Measurements from ENCODE around the gene OTOG. TPM values are rescaled to one million over a fixed set of nuclear protein-coding genes. Genes with fewer than 3 reads are reported as not detected.

The OTOG gene
- total and polyA plus RNA-seq, 2 donors (not counting 1 experiment from before 2014, with no cell fraction given): not detected

DNA sequence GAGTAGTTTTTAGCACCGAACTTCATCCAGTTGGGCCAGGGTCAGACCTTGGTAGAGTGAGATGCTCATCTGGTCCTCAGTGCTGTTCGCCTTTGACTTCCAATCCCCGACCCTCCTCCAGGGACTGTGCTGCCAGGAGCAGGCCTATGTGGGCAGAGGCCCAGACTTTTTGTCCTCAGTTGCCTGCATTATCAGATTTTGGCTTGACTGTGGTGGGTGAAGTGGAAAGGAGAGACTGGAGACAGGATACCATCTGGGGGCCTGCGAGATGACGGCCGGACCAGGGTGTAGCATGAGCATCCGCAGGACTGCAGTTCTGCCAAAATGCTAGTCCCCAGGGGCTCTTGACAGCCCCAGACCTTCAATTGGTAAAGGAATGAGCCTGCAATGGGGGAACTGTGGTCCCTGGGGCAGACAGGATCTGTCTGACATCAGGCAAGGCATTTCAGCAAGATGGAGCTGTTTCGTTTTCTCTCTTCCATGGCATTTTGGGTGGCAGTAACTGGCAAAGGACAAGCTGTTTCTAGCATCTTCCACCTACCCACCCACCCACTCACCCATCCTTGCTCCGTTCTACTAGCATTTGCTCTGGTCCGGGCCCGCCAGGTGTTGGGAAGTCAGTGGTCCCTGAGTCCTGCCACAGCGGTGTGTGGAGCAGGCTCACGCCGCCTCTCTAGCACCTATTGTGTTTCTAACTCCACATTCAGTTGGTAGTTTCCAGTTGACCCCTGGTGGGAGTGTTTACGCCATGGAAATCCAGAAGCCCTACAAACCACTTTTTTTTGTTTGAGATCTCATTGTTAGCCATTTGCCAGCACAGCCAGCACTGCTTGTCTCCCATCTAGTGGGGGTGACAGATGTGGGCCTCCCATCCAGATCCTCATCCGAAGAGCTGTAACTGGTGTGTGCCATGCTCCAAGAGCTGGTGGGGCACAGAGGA is 53.5 kb downstream of the OTOG start:
- no peaks in the 10 kb centered on the region for H4K20me1 ChIP-seq (ENCODE audit: control insufficient read depth, insufficient read depth, low read length, poor library complexity, severe bottlenecking)
- no peak overlapping the region for H3K4me3 ChIP-seq (ENCODE audit: control extremely low read depth in 1 of 5, extremely low read depth in 1 of 5, insufficient read depth in 1 of 5, low read depth in 2 of 5, low read length in 4 of 5)
- WGBS (ENCODE audit: insufficient coverage): 90% methylated on average over 12 of the region's 16 CpGs
- no peak for TF ChIP-seq EZH2 (IDR thresholded peaks at IDR 0.05; ENCODE audit: borderline replicate concordance, insufficient read depth, low read depth, low read length, poor library complexity, severe bottlenecking)
- TF ChIP-seq, protein P1, sequence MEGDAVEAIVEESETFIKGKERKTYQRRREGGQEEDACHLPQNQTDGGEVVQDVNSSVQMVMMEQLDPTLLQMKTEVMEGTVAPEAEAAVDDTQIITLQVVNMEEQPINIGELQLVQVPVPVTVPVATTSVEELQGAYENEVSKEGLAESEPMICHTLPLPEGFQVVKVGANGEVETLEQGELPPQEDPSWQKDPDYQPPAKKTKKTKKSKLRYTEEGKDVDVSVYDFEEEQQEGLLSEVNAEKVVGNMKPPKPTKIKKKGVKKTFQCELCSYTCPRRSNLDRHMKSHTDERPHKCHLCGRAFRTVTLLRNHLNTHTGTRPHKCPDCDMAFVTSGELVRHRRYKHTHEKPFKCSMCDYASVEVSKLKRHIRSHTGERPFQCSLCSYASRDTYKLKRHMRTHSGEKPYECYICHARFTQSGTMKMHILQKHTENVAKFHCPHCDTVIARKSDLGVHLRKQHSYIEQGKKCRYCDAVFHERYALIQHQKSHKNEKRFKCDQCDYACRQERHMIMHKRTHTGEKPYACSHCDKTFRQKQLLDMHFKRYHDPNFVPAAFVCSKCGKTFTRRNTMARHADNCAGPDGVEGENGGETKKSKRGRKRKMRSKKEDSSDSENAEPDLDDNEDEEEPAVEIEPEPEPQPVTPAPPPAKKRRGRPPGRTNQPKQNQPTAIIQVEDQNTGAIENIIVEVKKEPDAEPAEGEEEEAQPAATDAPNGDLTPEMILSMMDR (IDR thresholded peaks at IDR 0.05): no peak
- no peaks in the 10 kb centered on the region for H3K79me2 ChIP-seq (ENCODE audit: control insufficient read depth, insufficient read depth, low read length)
- H3K27me3 ChIP-seq (replicated peaks in 1 of 4; ENCODE audit: control extremely low read depth in 1 of 4, control insufficient read depth in 3 of 4, insufficient read depth in 4 of 4, low read length in 3 of 4): peaks cover 0 to 2% (median 0%) of the 10 kb centered on the region in 4 experiments
- Mint-ChIP-seq H3K27me3 (peaks cover 3% of the 10 kb centered on the region), H3K9me3 (ENCODE audit: insufficient read depth) (no peaks in the 10 kb centered on the region), H3K4me3 (no peak overlapping the region), H3K27ac (no peak overlapping the region), H3K4me1 (no peaks in the 10 kb centered on the region)
- no peak overlapping the region for H2AFZ ChIP-seq (ENCODE audit: insufficient read depth, low read depth, low read length, poor library complexity, severe bottlenecking)
- no peak for ATAC-seq (ENCODE audit: low read depth)
- intact Hi-C loops (cut with micrococcal nuclease): no loop called here
- H3K4me1 ChIP-seq (ENCODE audit: control insufficient read depth in 2 of 2, insufficient read depth in 2 of 2, low read length in 2 of 2): peaks cover 0 to 2% of the 10 kb centered on the region in 2 donors
- H3K4me2 ChIP-seq (replicated peaks; ENCODE audit: low read depth, low read length, poor library complexity, severe bottlenecking): no peak overlapping the region
- CTCF ChIA-PET: interaction anchor here (1.9 kb wide), 1 partner anchor 12 kb away, joined by 7 read pairs; no protein-coding TSS in a partner anchor
- H3K36me3 ChIP-seq (replicated peaks in 1 of 2; ENCODE audit: control extremely low read depth in 1 of 2, control insufficient read depth in 1 of 2, extremely low read depth in 1 of 2, insufficient read depth in 2 of 2, low read length in 1 of 2): no peaks in the 10 kb centered on the region
- H3K9ac ChIP-seq (ENCODE audit: low read length): no peak overlapping the region
- no peak for DNase-seq
- H3K27ac ChIP-seq (ENCODE audit: low read length in 2 of 2): no peak overlapping the region
- POLR2A ChIA-PET: no interaction called here
- H3K9me3 ChIP-seq (ENCODE audit: control extremely low read depth in 1 of 3, control insufficient read depth in 2 of 3, insufficient read depth in 1 of 3, low read length in 2 of 3): peaks cover 0 to under 1% (median 0%) of the 10 kb centered on the region in 3 donors

DNA sequence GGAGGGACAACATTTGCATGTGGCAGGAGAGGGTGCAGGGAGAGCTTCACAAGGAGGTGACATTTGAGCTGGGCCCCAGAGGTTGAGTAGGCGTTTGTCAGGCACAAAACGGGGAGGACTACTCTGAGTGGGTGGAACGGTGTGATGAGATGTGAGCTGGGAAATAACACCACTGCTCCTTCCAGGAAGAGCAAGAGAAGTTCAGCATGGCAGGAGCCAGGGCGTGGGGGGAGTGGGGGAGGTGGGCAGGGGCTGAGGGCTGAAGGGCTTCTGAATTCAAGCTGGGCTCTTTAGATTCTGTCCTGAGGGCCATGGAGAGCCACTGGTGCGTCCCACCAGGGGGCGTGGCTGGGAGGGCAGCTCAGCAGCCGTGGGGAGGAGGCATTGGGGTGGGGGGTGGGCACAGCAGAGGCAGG is 54.2 kb downstream of the OTOG start:
- no peak overlapping the region for H3K4me3 ChIP-seq (ENCODE audit: control extremely low read depth in 1 of 5, extremely low read depth in 1 of 5, insufficient read depth in 1 of 5, low read depth in 2 of 5, low read length in 4 of 5)
- TF ChIP-seq EZH2 (IDR thresholded peaks at IDR 0.05; ENCODE audit: borderline replicate concordance, insufficient read depth, low read depth, low read length, poor library complexity, severe bottlenecking): no peak
- TF ChIP-seq, protein P1 (IDR thresholded peaks at IDR 0.05): no peak
- H3K9me3 ChIP-seq (ENCODE audit: control extremely low read depth in 1 of 3, control insufficient read depth in 2 of 3, insufficient read depth in 1 of 3, low read length in 2 of 3): no peaks in the 10 kb centered on the region
- CTCF ChIA-PET: no interaction called here
- Mint-ChIP-seq H3K27ac (no peak overlapping the region), H3K4me3 (no peak overlapping the region), H3K27me3 (peaks cover 3% of the 10 kb centered on the region), H3K9me3 (ENCODE audit: insufficient read depth) (no peaks in the 10 kb centered on the region), H3K4me1 (no peaks in the 10 kb centered on the region)
- peaks cover 0 to 2% (median 0%) of the 10 kb centered on the region in 4 experiments for H3K27me3 ChIP-seq (replicated peaks in 1 of 4; ENCODE audit: control extremely low read depth in 1 of 4, control insufficient read depth in 3 of 4, insufficient read depth in 4 of 4, low read length in 3 of 4)
- no peak overlapping the region for H2AFZ ChIP-seq (ENCODE audit: insufficient read depth, low read depth, low read length, poor library complexity, severe bottlenecking)
- H3K4me1 ChIP-seq (ENCODE audit: control insufficient read depth in 2 of 2, insufficient read depth in 2 of 2, low read length in 2 of 2): peaks cover 0 to 2% of the 10 kb centered on the region in 2 donors
- H3K79me2 ChIP-seq (ENCODE audit: control insufficient read depth, insufficient read depth, low read length): no peaks in the 10 kb centered on the region
- H3K9ac ChIP-seq (ENCODE audit: low read length): no peak overlapping the region
- H3K27ac ChIP-seq (ENCODE audit: low read length in 2 of 2): no peak overlapping the region
- H4K20me1 ChIP-seq (ENCODE audit: control insufficient read depth, insufficient read depth, low read length, poor library complexity, severe bottlenecking): no peaks in the 10 kb centered on the region
- DNase-seq: no peak
- no peak for ATAC-seq (ENCODE audit: low read depth)
- intact Hi-C loops (cut with micrococcal nuclease): no loop called here
- POLR2A ChIA-PET: no interaction called here
- no peak overlapping the region for H3K4me2 ChIP-seq (replicated peaks; ENCODE audit: low read depth, low read length, poor library complexity, severe bottlenecking)
- WGBS (ENCODE audit: insufficient coverage): 51% methylated on average over 4 of the region's 7 CpGs
- no peaks in the 10 kb centered on the region for H3K36me3 ChIP-seq (replicated peaks in 1 of 2; ENCODE audit: control extremely low read depth in 1 of 2, control insufficient read depth in 1 of 2, extremely low read depth in 1 of 2, insufficient read depth in 2 of 2, low read length in 1 of 2)
